Choroid plexus epithelial cell (primary cell): ENCODE measurements around the gene AFF4.

Source experiments
- DNase-seq: peaks from one replicate; pipeline ENCODE4 v3.0.0-alpha.2; 2010; ENCODE audit warnings: low read depth
- H3K4me3 ChIP-seq: 2 replicates; pipeline ENCODE4 v1.5.1; 2011; ENCODE audit warnings: low read depth, mild to moderate bottlenecking, control low read depth, low read length, moderate library complexity
- CTCF ChIP-seq: conservative IDR thresholded peaks from 2 replicates; pipeline ENCODE4 v1.5.1; 2011; ENCODE audit warnings: low read depth, mild to moderate bottlenecking, control low read depth, inconsistent platforms, low read length, moderate library complexity

AFF4 gene

GRCh38 chr5:132884548-132884947, 78.9 kb downstream of the AFF4 start:
- no peak for DNase-seq
- no peak for TF ChIP-seq CTCF
- no peak overlapping the region for H3K4me3 ChIP-seq

- peak; percentile 81 for TF ChIP-seq CTCF
- peak; percentile 87 for DNase-seq
- no peak overlapping the region for H3K4me3 ChIP-seq
Observed at GRCh38 chr5:132883261-132883834, 80.1 kb downstream of the AFF4 start.

DNA sequence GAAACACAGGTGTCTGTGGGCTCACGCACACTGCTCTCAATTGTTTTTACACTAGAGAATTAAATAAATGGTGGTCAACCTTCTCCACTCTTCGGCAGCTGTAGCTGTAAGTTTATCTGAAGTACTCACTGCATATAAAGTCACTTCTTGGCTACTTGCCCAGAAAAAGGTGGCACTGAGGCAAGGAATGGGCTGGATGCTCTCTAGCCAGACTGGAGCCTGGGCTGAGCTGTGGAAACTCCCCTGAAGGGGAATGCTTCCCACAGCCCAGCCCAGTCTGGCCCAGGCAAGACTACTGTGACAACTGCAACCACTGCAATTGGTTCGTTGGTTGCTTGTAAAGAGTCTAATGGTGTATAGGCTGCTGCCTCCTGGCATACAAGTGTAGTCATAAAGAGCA, 85.5 kb downstream of the AFF4 start:
- TF ChIP-seq CTCF, result no peak
- peak; percentile 57 for DNase-seq
- no peak overlapping the region for H3K4me3 ChIP-seq

DNA sequence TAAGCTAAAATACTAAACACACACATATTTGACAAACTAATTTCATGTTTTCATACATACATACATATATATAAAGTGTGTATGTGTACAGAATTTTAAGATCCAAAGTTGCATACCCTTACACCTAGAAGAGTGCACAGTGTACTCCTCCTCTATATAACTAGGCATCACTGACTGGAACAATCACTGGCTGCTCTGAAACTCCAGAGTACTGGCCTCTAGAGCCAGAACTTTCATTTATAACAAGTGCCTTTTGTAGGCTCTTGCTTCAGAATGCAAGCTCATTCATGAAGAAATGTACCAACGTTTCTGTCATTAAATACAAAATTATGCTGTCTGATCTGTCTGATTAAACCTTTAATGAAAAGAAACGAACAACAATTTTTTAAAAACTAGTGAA, 86.0 kb downstream of the AFF4 start:
- no peak for DNase-seq
- H3K4me3 ChIP-seq, result no peak overlapping the region
- TF ChIP-seq CTCF, result no peak

DNA sequence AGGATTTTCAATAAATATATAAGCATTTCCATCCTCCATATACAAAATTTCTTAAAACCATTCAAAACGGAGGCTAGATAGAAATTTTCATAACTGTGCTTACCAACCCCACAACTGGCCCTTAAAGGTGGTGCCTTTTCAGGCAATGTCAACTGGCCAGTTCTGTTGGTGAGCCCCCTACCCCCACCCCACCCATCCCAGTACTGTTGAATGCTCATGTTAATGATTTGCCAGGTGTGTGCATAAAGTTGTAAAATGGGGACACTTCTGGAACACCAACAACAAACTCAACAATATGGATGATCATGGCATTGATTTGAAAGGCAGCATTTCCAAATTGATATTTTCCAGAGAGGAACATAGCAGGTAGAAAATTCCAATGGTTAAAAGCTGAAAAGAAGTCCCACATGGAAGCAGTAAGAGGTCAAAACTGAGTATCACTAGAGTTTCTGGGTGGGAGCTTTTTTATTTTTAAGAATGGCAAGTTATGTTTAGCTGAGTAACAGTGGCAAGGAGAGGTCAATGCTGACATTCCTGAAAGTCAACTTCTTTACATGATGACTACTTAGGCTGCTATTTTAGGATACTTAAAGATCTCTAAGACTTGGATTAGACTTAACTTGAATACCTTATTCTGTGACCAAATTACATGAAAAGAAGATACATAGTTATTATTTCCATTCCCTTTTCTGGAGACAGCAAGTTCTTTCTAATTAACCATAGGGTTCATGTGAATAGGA, 87.2 kb downstream of the AFF4 start:
- no peak for TF ChIP-seq CTCF
- H3K4me3 ChIP-seq, result no peak overlapping the region
- DNase-seq, result peak; percentile 63

DNA sequence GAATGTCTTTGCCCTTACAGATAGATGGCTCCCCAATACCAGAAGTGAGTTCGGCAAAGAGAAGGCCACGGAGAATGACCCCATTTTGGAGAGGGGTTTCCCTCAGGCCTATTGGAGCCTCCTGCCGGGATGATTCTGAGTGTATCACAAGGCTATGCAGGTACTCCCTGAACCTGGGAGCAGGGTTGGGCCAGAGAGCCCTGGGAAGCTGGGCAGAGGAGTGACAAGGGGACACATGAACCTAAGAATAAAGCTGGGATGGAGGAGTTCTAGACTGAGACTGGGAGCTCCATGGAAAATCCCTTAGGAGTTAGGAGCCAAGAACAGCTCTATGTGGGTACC, 89.5 kb downstream of the AFF4 start:
- no peak overlapping the region for H3K4me3 ChIP-seq

More for the DNA sequence above, 89.5 kb downstream of the AFF4 start:
- no peak for TF ChIP-seq CTCF
- no peak for DNase-seq
